ENCODE results near the gene SNAPC1. TPM values are rescaled to one million over a fixed set of nuclear protein-coding genes. Genes with fewer than 3 reads are reported as not detected.

Gene SNAPC1
- polyA plus RNA-seq, 12 donors, result 4.5 to 7.6 (median 6.1) TPM; not detected in 1

GRCh38 chr14:61803755-61804154 lies 41.5 kb downstream of the SNAPC1 start:
- DNase-seq, result no peak

DNA sequence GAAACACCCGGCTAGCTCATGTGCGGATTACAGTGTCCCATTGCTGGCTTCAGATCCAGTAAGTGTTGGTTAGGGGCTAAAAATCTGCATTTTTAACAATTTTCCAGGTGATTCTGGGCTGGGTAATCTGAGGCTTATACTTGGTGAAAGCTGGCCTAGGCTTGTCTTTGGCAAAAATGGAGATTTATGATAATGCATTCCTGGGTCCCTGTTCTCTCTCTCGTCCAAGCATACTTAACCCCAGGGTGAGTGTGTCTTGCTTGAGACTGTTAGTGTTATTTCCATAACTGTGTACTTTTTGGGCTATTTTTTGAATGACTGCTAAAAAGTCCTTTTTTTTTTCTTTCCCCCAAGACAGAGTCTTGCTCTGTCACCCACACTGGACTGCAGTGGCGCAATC lies 43.2 kb downstream of the SNAPC1 start:
- DNase-seq, result no peak

GRCh38 chr14:61811882-61812346 lies 49.7 kb downstream of the SNAPC1 start:
- DNase-seq, result no peak

GRCh38 chr14:61812347-61813095 lies 50.3 kb downstream of the SNAPC1 start, which contains the start of gene SYT16:
Gene SYT16, plus strand, starts transcription at chr14:61812703.
- no peak for DNase-seq

GRCh38 chr14:61813096-61813606 lies 50.9 kb downstream of the SNAPC1 start:
- DNase-seq, result no peak

DNA sequence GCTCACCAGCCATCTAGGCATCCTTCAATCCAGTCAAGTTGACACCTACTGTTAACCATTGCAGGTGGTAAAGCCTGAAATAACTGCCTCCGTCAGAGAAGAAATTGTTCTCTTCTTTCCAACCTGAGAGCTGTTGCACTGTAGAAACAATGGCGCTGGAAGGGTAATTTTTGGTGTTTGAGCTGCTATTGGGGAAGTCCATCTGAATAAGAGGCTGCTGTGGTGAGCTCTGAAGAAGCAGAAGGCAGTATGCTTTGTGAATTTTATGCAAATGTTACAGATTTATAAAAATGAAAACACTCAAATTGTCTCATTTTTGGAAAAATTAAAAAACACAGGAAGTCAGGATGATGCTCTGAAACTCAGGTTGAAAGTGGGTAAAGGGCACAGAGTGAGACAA lies 60.2 kb downstream of the SNAPC1 start:
- DNase-seq, result no peak

DNA sequence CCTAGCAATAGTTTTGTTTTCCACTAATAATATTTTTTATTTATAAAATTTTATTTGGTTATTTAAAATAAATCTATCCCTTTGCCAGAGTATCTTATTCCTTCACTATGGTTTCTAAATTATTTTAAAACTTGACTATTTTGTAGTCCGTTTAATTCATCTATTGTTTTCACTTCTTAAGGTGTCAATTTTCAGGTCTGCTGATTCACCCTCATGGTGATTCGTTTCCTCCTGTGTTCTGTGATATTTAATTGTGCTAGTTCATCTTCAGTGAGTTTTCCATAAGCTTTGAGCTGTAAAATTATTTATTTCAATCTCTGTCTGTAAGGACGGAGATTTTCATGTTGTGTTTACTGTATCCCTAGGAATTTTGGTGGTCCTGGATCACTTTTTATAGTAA lies 70.6 kb downstream of the SNAPC1 start:
- no peak for DNase-seq

DNA sequence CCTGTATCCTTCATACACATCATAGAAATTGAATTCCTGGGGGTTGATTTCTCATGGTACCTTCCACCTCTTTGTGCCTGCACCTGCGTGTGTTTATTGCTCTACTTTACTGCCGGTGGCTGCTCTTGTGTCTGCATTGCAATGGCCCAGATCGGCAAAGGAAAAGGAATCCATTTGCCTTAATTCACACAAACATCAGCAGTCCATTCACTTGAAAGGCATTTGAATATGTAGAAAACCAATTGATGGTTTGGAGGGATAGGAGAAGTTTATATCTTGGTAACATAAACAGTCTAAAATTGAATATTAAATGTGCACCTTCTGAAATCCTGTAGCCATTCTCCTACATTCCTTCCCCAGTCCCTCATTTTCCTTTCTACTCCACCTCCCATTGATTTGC lies 74.0 kb downstream of the SNAPC1 start:
- no peak for DNase-seq

DNA sequence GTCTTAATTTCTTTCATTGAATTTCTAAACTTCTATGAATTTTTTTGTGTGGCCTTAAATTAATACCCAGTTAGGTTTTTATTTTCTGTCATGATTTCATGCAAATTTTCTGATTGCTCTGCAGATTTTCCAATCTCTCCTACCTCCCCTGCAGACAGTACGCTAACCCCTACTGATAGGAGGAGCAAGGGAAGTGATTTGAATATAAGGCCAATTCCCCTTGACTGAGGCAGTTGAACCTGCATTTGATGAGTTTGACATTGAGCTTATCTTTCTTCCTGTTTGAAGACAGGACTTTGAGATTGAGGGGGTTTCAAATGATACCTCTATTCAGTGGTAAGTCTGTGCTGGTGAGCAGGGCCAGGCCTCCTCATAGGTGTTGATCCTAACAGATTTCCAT lies 74.6 kb downstream of the SNAPC1 start:
- no peak for DNase-seq

DNA sequence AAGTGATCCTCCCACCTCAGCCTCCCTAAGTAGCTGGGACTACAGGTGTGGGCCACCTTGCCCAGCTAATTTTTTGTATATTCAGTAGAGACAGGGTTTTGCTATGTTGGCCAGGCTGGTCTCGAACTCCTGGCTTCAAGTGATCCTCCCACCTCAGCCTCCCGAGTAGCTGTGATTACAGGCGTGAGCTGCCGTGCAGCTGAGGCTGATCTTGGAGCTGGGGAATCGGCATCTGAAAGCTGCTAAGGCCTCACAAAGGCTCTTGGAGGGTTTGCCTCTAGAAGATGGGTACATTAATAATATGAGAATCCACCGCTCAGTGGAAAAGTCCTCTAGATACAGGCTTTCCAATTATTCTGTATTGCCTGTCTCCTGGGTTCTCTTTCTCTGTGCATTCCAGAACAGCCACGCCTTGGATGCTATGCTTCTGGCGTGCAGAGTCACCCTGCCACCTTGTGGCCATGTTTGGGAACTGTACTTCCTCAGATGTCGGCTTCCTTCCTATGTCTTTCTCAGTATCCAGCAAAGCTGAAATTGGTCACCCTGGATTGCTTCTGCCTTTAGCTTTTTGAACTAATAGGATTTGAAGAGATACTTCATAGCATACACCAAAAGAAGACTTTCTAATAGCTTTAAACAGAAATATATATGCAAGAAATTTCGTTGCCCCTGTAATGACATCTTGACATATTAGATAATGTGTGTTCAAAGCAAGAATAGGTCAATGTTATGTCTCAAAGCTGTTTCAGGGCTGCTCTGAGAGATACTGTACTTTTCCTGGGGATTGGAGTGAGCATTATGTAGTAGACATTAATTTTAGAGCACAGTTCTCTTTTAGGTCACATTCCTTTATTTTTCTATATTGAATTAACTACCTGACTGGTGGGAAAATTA lies 75.4 kb downstream of the SNAPC1 start:
- peak; percentile 86 for DNase-seq

DNA sequence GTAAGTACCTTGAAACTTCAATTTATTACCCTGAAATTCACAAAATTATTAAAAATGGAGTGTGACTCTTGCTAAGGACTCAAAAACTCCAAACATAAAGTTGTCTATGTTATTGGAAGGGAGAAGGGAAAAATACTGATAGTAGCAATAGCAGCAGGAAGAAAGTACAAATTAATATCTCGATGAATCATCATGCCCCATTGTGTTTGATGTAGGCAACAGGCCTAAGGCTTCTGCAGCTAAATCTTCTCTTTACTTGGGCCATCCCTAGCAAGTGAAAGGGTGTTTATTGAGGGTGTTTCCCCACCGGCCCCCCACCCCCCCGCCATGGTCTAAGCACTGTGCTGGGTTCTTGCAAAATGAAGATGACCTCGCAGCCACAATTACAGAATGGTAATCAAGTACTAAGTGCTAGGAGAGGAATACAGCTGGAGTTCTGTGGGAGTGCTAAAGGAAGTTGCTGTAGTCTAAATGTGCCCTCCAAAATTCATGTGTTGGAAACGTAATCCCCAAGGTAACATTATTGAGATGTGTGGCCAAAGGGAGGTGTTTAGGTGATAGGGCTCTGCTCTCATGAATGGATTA lies 76.5 kb downstream of the SNAPC1 start:
- no peak for DNase-seq

- peak; percentile 85 for DNase-seq
Observed at GRCh38 chr14:61839507-61839906, 77.3 kb downstream of the SNAPC1 start.

DNA sequence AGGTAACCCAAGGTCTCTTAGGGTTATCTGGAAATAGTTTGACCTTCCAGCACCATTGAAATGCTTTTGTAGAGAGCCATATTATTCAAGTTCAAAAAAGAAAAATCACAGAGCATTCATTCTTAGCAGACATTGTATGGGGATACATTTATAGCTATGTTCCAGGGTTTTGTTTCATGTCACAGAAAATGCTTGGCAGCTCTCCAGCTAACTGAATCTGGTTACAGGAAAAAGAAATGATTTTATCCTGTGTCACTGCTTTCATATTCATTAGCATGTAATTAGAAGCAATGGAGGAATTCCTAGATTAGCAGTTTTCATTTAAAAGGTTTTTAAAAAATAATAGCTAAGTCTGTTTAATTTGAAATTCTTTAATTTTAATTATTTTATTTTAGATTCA lies 78.9 kb downstream of the SNAPC1 start:
- DNase-seq, result peak; percentile 25

Other genes starting within 250 kb of the SNAPC1 start
- gene HIF1A, start 66.9 kb upstream of the SNAPC1 start, polyA plus RNA-seq (ENCODE audit: insufficient read length in 12 of 12), result 100 to 1,000 TPM in 1 of 12 donors, 10 to 100 TPM in 10, not detected in 1; 47.5 to 182 (median 74.4) TPM
- gene SYT16, start 50.3 kb downstream of the SNAPC1 start, polyA plus RNA-seq (ENCODE audit: insufficient read length in 12 of 12), result under 1 TPM in 10 of 12 donors, not detected in 2; 0.12 to 0.61 (median 0.28) TPM